ENCODE data around the gene FAM222B.

The FAM222B gene

DNA sequence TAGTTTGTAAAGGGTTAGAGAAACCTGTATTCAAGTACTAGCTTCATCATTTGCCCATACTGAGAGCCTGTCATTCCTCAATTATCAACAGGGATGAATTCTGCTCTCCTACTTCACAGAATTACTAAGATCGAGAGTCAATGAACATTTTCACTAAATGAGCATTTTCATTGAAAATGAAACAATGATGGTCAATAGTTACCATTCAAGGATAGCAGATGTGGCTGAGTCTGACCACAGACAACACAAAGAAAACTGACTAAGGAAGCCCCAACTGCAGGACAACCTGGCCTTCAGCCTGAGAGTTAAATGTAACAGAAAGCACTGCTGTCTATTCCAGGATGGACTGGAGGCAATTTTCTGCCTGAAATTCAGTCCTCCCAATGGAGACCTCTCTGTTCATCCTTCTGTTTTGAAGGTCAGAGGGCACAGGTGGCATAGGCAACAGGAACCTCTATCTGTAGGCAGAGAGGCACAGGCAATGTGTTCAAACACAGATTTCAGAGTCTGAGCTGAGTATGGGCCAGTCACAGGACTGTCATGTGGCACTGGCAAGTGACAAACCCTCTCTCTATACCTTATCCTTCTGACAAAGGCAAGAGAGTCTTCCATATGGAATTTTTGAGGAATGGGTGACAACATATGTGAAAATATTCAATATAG is 79.3 kb downstream of the FAM222B start:
- DNase-seq = no peak

DNA sequence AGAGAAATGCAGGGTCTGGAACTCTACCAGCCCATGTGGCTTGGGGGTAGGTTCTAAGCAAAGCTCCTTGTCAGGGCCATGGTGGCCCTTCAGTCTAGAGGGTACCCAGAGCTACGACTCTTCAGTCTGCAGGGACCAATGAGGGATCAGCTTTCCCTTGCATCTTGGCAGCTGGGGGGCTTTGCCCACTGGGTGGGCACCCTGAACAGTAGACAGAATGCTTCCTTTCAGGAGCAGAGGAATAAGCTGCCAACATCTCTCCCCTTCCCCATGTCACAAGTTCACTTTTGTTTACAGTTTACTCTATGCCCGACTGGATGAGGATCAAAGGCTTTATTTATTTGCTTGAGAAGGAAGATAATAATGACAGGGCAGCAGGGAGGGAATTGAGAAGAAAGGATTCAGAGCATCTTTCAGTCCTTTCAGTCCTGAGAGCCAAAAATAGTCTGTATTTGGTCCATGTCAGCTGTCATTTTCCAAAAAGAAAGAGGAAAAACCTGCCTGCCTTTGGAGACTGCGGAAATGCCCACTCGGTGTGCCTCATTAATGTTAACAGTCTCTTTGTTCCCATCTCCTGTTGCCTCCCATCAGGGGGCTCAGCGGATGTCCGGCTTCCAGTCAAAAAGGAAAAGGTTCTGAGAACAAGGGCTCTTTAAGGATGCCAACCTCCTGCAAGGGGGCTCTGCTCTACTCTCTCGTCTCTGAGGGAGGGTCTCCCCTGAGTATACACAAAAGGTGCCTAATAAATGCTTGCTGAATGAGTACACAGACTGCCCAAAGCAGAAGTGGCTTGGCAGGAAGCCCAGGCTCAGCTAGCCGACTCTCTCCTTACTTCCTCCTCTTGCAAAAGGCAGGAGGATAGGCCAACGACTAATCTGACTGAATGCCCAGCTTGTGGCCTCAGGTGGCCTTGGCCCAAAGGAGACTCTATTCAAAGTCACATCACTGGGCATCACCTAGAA is 81.7 kb downstream of the FAM222B start:
- no peak for DNase-seq

GRCh38 chr17:28759256-28759865 is 83.2 kb downstream of the FAM222B start:
- no peak for DNase-seq

DNA sequence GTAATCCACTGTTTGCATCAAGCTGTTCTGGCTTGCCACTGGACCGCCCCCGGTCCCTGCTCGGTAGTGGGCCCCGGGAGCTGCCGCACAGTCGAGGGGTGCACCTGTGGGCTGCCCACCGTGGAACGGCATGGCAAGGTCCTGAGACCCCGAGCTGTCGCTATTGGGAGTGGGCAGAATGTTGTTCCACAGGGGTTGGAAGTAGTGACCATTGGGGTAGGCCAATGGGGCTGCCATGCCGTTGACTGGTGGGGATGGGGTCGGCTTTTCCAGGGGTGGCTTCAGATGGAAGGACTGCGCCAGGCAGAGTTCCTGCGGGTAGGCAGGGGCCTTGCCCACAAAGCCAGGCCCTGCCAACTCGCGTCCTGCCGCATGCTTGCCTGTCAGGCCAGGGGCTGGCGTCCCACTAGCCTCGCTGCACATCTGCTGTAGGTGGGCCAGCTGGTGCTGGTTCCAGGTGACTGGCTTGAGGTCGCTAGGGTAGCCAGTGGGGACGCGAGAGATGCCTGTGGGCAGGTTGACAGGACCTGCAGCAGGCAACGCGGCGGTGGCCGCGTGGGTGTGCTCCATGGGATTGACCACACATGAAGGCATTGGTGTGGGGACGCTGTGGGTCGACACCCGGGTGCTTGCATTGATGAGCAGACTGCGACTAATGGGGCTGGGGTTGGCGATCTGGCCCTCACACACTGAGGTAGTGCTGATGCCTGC is 84.0 kb downstream of the FAM222B start:
- DNase-seq = no peak

DNA sequence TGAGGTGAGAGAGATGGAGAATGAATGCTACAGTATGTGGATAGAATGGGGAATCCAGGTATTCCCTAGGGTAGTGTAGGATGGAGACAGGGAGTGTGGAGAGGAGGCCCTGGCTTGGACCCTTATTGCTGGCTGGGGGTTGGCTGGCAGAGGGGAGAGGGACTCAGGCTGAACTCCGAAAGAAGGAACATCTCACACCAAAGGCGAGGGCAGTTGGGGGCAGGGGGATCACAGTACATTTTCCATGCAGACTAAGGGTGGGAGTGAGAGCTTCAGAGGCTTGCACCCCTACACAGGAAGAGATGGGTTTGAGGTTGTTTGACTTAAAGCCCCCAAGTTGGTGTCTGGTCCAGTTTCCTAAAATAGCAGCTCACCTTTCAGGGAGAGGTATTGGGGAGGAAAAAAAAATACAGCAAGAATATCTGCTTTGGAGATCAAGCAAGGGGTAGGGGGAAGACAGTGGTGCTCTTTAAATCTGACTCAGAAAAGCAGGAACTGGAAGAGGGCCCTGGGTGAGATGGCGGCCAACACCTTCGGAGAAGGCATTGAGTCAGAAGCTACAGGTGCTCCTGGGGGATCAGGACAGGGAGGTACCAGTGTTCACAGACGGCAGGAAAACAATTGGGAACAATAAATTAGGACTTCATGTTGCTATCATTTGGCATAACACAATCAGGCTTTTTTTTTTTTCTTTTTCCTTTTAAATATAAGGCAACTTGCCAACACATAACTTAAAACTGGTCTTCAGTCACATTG is 86.4 kb downstream of the FAM222B start:
- no peak for DNase-seq

DNA sequence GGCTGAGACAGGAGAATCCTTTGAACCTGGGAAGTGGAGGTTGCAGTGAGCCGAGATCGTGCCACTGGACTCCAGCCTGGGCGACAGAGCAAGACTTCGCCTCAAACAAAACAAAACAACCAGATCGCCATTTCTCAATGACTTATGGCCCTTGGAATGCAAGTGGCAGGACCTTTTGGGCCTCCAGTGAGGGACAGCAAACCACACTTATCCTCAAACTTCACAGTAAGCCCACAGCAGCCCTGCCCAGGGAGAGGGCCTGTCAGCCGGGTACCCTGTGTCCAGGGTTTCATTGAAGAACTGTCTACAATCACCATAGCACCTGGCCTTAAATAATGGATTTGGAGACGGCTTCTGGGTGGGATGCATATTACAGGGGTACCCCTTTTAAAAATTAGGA is 87.1 kb downstream of the FAM222B start:
- DNase-seq = no peak

DNA sequence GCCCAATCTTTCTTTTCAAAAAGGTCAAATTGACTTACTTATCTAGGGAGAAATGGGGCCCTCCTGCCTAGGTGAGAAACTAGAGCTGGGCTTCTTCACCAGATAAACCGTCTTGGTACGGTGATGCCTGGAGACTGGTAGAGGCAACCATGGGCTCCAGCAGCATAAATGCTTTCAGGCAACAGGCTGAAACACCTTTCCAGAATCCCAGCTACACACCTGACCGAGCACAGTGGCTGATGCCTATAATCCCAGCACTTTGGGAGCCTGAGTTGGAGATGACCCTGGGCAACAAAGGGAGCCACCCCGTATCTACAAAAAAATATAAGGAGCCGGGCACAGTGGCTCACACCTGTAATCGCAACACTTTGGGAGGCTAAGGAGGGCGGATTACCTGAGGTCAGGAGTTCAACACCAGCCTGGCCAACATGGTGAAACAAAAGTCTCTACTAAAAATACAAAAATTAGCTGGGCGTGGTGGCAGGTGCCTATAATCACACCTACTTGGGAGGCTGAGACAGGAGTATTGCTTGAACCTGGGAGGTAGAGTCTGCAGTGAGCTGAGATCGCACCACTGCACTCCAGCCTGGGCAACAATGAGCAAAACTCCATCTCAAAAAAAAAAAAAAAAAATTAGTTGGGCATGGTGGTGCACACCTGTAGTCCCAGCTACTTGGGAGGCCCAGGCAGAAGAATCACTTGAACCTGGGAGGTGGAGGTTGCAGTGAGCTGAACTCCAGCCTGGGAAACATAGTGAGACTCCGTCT is 90.8 kb downstream of the FAM222B start:
- no peak for DNase-seq

- DNase-seq = peak; percentile 94
Observed at GRCh38 chr17:28750178-28751047, 92.2 kb downstream of the FAM222B start.

GRCh38 chr17:28749516-28750177 is 92.9 kb downstream of the FAM222B start:
- DNase-seq = no peak

DNA sequence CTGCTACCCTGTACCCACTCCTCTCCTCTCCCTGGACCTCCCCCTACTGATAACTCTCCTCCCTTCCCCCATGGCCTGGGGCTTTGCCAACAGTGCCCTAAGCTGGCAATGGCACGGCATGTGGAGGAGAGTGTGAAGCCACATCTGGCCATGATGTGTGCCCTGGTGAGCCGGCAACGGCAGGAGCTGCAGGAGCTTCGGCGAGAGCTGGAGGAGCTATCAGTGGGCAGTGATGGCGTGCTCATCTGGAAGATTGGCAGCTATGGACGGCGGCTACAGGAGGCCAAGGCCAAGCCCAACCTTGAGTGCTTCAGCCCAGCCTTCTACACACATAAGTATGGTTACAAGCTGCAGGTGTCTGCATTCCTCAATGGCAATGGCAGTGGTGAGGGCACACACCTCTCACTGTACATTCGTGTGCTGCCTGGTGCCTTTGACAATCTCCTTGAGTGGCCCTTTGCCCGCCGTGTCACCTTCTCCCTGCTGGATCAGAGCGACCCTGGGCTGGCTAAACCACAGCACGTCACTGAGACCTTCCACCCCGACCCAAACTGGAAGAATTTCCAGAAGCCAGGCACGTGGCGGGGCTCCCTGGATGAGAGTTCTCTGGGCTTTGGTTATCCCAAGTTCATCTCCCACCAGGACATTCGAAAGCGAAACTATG is 93.6 kb downstream of the FAM222B start:
- no peak for DNase-seq

- no peak for DNase-seq
Observed at GRCh38 chr17:28747801-28748750, 94.5 kb downstream of the FAM222B start.

- no peak for DNase-seq
Observed at GRCh38 chr17:28747051-28747691, 95.4 kb downstream of the FAM222B start.

- no peak for DNase-seq
Observed at GRCh38 chr17:28746611-28747050, 96.0 kb downstream of the FAM222B start.

- no peak for DNase-seq
Observed at GRCh38 chr17:28745786-28746411, 96.7 kb downstream of the FAM222B start.

DNA sequence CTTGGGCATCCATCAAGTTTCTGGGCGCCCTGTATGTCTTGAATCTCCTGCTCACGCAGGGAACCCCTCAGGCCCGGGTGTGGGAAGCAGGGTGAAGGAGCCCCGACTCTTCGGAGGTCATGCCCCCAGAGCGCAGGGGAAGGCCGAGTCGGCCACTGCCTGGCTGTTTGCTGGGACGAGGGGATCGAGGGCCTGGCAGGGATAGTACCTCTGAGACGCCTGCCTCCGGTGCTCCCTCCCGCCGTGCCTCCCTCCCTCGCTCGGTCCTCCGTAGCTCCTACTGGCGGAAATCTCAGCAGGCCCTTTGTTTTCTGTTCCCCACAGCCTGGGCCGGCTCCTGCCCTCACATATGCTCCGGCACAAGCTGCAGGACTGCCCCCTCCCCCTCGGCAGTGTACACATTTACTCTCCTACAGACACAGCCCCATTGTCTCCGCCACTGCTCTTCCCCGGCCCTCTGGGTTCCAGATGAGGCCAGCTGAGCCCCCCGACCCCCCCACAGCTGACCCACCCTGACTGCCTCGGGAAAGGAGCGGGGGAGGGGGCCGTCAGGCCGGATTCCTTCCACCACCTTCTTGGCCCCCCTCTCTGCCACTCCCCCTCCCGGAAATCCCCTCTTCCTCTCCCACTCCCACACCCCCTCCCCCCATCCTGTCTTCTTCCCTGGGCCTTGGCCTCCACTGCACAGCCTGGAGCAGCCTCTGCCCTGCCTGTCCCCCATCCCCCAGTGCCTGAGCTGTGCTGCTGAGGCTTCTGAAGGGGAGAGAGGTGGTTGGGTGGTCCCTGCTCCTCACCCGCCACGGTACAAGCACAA is 97.4 kb downstream of the FAM222B start:
- DNase-seq = peak; percentile 42
